ENCODE data around the gene AGPS. TPM values are rescaled to one million over a fixed set of nuclear protein-coding genes. Genes with fewer than 3 reads are reported as not detected.
"Not testable (repeated sequence)": the region's sequence is repeated elsewhere in the genome, so short reads cannot be mapped to it uniquely, and the experiment has no call there.

AGPS gene
- total and polyA plus RNA-seq, 2 experiments from 2014 or later = 22.9 to 36.7 TPM

- no peak overlapping the region for H3K4me3 ChIP-seq
- no peak overlapping the region for H3K4me2 ChIP-seq (ENCODE audit: unreplicated experiment)
- peaks cover 88% of the 10 kb centered on the region for H3K79me2 ChIP-seq (ENCODE audit: insufficient read depth)
- H3K9me3 ChIP-seq (ENCODE audit: low read depth) = no peaks in the 10 kb centered on the region
- no peak for DNase-seq
- no peak for TF ChIP-seq EZH2phosphoT487 (IDR thresholded peaks at IDR 0.05; ENCODE audit: insufficient read depth, low read depth)
- no peak for TF ChIP-seq EZH2 (IDR thresholded peaks at IDR 0.05; ENCODE audit: insufficient read depth, poor library complexity, severe bottlenecking)
- peaks cover 12% of the 10 kb centered on the region; the same call in 1 of the 2 replicates for H3F3A ChIP-seq (ENCODE audit: insufficient read depth)
- H3K27me3 ChIP-seq (replicated peaks; ENCODE audit: insufficient read depth) = no peaks in the 10 kb centered on the region
- H3K27ac ChIP-seq = no peak overlapping the region
- no peak overlapping the region for H2AFZ ChIP-seq
- no peaks in the 10 kb centered on the region for H3K36me3 ChIP-seq (ENCODE audit: low read depth)
- H3K9ac ChIP-seq = no peak overlapping the region
- H4K20me1 ChIP-seq (ENCODE audit: insufficient read depth) = no peaks in the 10 kb centered on the region
- peaks cover 17% of the 10 kb centered on the region for H3K4me1 ChIP-seq (ENCODE audit: insufficient read depth)
- in situ Hi-C loops (cut with MboI) = no loop called here
- H3K9me2 ChIP-seq (ENCODE audit: insufficient read depth) = no peaks in the 10 kb centered on the region
These were observed 34.7 kb downstream of the AGPS start for GRCh38 chr2:177427316-177427715.

GRCh38 chr2:177427936-177428335, 35.4 kb downstream of the AGPS start:
- H3K9ac ChIP-seq; H3K4me3 ChIP-seq; H3K4me2 ChIP-seq (ENCODE audit: unreplicated experiment); in situ Hi-C loops (cut with MboI); H3K27ac ChIP-seq; H3K27me3 ChIP-seq (replicated peaks; ENCODE audit: insufficient read depth); H2AFZ ChIP-seq; H3K36me3 ChIP-seq (ENCODE audit: low read depth); H4K20me1 ChIP-seq (ENCODE audit: insufficient read depth); H3K9me2 ChIP-seq (ENCODE audit: insufficient read depth); H3K9me3 ChIP-seq (ENCODE audit: low read depth); DNase-seq: not testable (repeated sequence)
- peaks cover 14% of the 10 kb centered on the region for H3K4me1 ChIP-seq (ENCODE audit: insufficient read depth)
- peaks cover 12% of the 10 kb centered on the region; the same call in 1 of the 2 replicates for H3F3A ChIP-seq (ENCODE audit: insufficient read depth)
- peaks cover 95% of the 10 kb centered on the region for H3K79me2 ChIP-seq (ENCODE audit: insufficient read depth)
- 96 to 98% methylated on average over 2 of the region's 2 CpGs for WGBS, 2 experiments (ENCODE audit: low coverage in 1 of 2, low lambda C conversion rate in 2 of 2, missing lambda C conversion rate in 2 of 2)

GRCh38 chr2:177429688-177430325, 37.2 kb downstream of the AGPS start:
- Histone ChIP-seq H2AFZ (no peak overlapping the region), H3K4me3 (no peak overlapping the region), H3K27ac (peak overlapping the region; percentile 48), H3K79me2 (ENCODE audit: insufficient read depth) (peaks cover 96% of the 10 kb centered on the region), H3K36me3 (ENCODE audit: low read depth) (peaks cover 4% of the 10 kb centered on the region), H3K9ac (peak overlapping the region; percentile 22; the same call in 1 of the 2 replicates), H3F3A (ENCODE audit: insufficient read depth) (peaks cover 12% of the 10 kb centered on the region; the same call in 1 of the 2 replicates), H3K27me3 (replicated peaks; ENCODE audit: insufficient read depth) (no peaks in the 10 kb centered on the region), H3K4me1 (ENCODE audit: insufficient read depth) (peaks cover 14% of the 10 kb centered on the region), H3K4me2 (ENCODE audit: unreplicated experiment) (peak overlapping the region; percentile 40), H3K9me3 (ENCODE audit: low read depth) (no peaks in the 10 kb centered on the region), H4K20me1 (ENCODE audit: insufficient read depth) (no peaks in the 10 kb centered on the region), H3K9me2 (ENCODE audit: insufficient read depth) (no peaks in the 10 kb centered on the region)
- DNase-seq = peak; percentile 94
- no peak for TF ChIP-seq EZH2 (IDR thresholded peaks at IDR 0.05; ENCODE audit: insufficient read depth, poor library complexity, severe bottlenecking)
- no peak for TF ChIP-seq EZH2phosphoT487 (IDR thresholded peaks at IDR 0.05; ENCODE audit: insufficient read depth, low read depth)
- 73 to 79% methylated on average over 2 of the region's 2 CpGs for WGBS, 2 experiments (ENCODE audit: low coverage in 1 of 2, low lambda C conversion rate in 2 of 2, missing lambda C conversion rate in 2 of 2)
- in situ Hi-C loops (cut with MboI) = no loop called here

GRCh38 chr2:177430411-177430810, 37.8 kb downstream of the AGPS start:
- Histone ChIP-seq H3K9ac (no peak overlapping the region), H3K4me3 (no peak overlapping the region)

GRCh38 chr2:177431111-177431725, 38.6 kb downstream of the AGPS start:
- DNase-seq; H3K9ac ChIP-seq; H3K9me3 ChIP-seq (ENCODE audit: low read depth); H3K36me3 ChIP-seq (ENCODE audit: low read depth); in situ Hi-C loops (cut with MboI); H3K27ac ChIP-seq; H4K20me1 ChIP-seq (ENCODE audit: insufficient read depth); H3K9me2 ChIP-seq (ENCODE audit: insufficient read depth); H2AFZ ChIP-seq; H3K27me3 ChIP-seq (replicated peaks; ENCODE audit: insufficient read depth); H3K4me2 ChIP-seq (ENCODE audit: unreplicated experiment); H3K4me3 ChIP-seq: not testable (repeated sequence)
- peaks cover 88% of the 10 kb centered on the region for H3K79me2 ChIP-seq (ENCODE audit: insufficient read depth)
- H3F3A ChIP-seq (ENCODE audit: insufficient read depth) = peaks cover 12% of the 10 kb centered on the region; the same call in 1 of the 2 replicates
- peaks cover 14% of the 10 kb centered on the region for H3K4me1 ChIP-seq (ENCODE audit: insufficient read depth)
- 84 to 89% methylated on average over 12 of the region's 12 CpGs for WGBS, 2 experiments (ENCODE audit: low coverage in 1 of 2, low lambda C conversion rate in 2 of 2, missing lambda C conversion rate in 2 of 2)

More at GRCh38 chr2:177430411-177430810, 37.8 kb downstream of the AGPS start:
- no peaks in the 10 kb centered on the region for H3K9me3 ChIP-seq (ENCODE audit: low read depth)
- H3K27ac ChIP-seq = peak overlapping the region; percentile 23; the same call in 1 of the 2 replicates
- in situ Hi-C loops (cut with MboI) = no loop called here
- H3K4me2 ChIP-seq (ENCODE audit: unreplicated experiment) = peak overlapping the region; percentile 40
- DNase-seq = no peak
- H3K36me3 ChIP-seq (ENCODE audit: low read depth) = peaks cover 4% of the 10 kb centered on the region
- no peak overlapping the region for H2AFZ ChIP-seq
- no peaks in the 10 kb centered on the region for H4K20me1 ChIP-seq (ENCODE audit: insufficient read depth)
- WGBS, 2 experiments (ENCODE audit: low coverage in 1 of 2, low lambda C conversion rate in 2 of 2, missing lambda C conversion rate in 2 of 2) = 73% methylated on average over 4 of the region's 4 CpGs
- H3K27me3 ChIP-seq (replicated peaks; ENCODE audit: insufficient read depth) = no peaks in the 10 kb centered on the region
- H3K9me2 ChIP-seq (ENCODE audit: insufficient read depth) = no peaks in the 10 kb centered on the region
- TF ChIP-seq EZH2 (IDR thresholded peaks at IDR 0.05; ENCODE audit: insufficient read depth, poor library complexity, severe bottlenecking) (no peak), EZH2phosphoT487 (IDR thresholded peaks at IDR 0.05; ENCODE audit: insufficient read depth, low read depth) (no peak)
- H3F3A ChIP-seq (ENCODE audit: insufficient read depth) = peaks cover 12% of the 10 kb centered on the region; the same call in 1 of the 2 replicates
- H3K79me2 ChIP-seq (ENCODE audit: insufficient read depth) = peaks cover 91% of the 10 kb centered on the region
- peaks cover 14% of the 10 kb centered on the region for H3K4me1 ChIP-seq (ENCODE audit: insufficient read depth)

Measured in GM23248 (cell line).